ENCODE results near the gene GGTLC1. TPM values are rescaled to one million over a fixed set of nuclear protein-coding genes. Genes with fewer than 3 reads are reported as not detected.

GGTLC1 gene
- total and polyA plus RNA-seq, 2 experiments from 2014 or later = not detected

DNA sequence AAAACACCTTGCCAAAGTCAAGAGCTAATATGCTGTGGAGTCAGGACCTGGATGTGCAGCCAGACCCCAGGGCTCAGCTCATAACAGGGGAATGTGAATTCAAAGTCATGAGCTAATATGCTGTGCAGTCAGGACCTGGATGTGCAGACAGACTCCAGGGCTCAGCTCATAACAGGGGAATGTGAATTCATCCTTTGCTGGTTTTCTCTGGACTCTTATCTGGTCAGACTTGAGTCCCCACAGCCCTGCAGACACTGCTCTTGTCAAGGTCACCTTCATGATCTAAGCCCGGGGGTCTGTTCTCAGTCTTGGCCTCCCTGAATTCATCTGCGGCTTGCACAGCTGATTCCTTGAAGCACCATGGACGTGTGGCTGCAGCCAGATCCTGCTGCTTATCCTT lies 19.2 kb upstream of the GGTLC1 start:
- TF ChIP-seq JUNB (IDR thresholded peaks at IDR 0.05; ENCODE audit: unreplicated experiment) (no peak), ZNF331 (CRISPR knock-in tag; IDR thresholded peaks at IDR 0.05; ENCODE audit: low read depth) (no peak), STAT1 (IDR thresholded peaks at IDR 0.05; ENCODE audit: unreplicated experiment) (no peak), EZH2 (IDR thresholded peaks at IDR 0.05; ENCODE audit: low read depth, unreplicated experiment) (no peak), ZNF462 (CRISPR knock-in tag; IDR thresholded peaks at IDR 0.05) (no peak)
- no peaks in the 10 kb centered on the region for H3K36me3 ChIP-seq (ENCODE audit: insufficient read depth)
- DNase-seq (ENCODE audit: low spot score) (no peak), ATAC-seq (no peak)
- H3K4me3 ChIP-seq = no peak overlapping the region
- no peak overlapping the region for H3K27ac ChIP-seq (ENCODE audit: low read depth)
- H3K79me2 ChIP-seq (replicated peaks; ENCODE audit: insufficient read depth) = no peaks in the 10 kb centered on the region
- H4K20me1 ChIP-seq (replicated peaks; ENCODE audit: insufficient read depth) = no peaks in the 10 kb centered on the region
- Mint-ChIP-seq H3K4me3 (no peak overlapping the region), H3K4me1 (peaks cover 19% of the 10 kb centered on the region), H3K27me3 (ENCODE audit: insufficient read depth, low read depth, poor library complexity) (peaks cover 12% of the 10 kb centered on the region), H3K9me3 (no peaks in the 10 kb centered on the region), H3K27ac (no peak overlapping the region), H3K36me3 (ENCODE audit: low read depth) (no peaks in the 10 kb centered on the region)
- no peaks in the 10 kb centered on the region for H3K4me1 ChIP-seq (ENCODE audit: insufficient read depth)
- H3K27me3 ChIP-seq (ENCODE audit: insufficient read depth) = no peaks in the 10 kb centered on the region
- H3F3A ChIP-seq (replicated peaks; ENCODE audit: low read depth) = no peaks in the 10 kb centered on the region
- H3K4me2 ChIP-seq = no peak overlapping the region
- H2AFZ ChIP-seq = no peak overlapping the region
- H3K9me2 ChIP-seq (ENCODE audit: insufficient read depth) = peaks cover 6% of the 10 kb centered on the region; the same call in 1 of the 2 replicates

DNA sequence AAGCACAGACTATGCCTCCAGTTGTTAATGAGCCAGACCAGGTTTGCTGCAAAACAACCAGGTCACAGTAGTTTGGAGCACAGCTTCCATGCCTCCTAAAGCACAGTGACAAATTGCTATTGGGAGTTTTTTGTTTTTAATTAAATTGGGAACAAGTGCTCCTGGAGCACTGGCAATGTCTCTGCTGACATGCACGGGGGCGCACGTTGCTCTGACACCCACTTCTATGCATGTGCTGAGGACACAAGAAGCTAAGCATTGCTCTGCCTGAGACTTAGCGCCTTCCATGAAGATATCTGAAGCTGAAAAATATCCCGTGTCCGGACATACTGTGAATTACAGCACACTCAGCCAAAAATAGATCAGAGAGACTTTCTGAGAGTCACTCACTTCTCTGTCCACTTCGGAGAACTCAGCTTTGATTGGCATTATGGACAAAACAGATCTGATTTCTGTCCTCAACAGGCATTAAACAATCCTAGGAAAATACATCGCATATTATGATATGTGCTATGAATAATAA lies 18.6 kb upstream of the GGTLC1 start:
- DNase-seq (ENCODE audit: low spot score) (no peak), ATAC-seq (no peak)
- Histone ChIP-seq H3K79me2 (replicated peaks; ENCODE audit: insufficient read depth) (no peaks in the 10 kb centered on the region), H3F3A (replicated peaks; ENCODE audit: low read depth) (no peaks in the 10 kb centered on the region), H3K27me3 (ENCODE audit: insufficient read depth) (no peaks in the 10 kb centered on the region), H3K36me3 (ENCODE audit: insufficient read depth) (no peaks in the 10 kb centered on the region), H3K4me3 (no peak overlapping the region), H3K4me1 (ENCODE audit: insufficient read depth) (no peaks in the 10 kb centered on the region), H3K27ac (ENCODE audit: low read depth) (no peak overlapping the region), H3K4me2 (no peak overlapping the region), H4K20me1 (replicated peaks; ENCODE audit: insufficient read depth) (no peaks in the 10 kb centered on the region), H3K9me2 (ENCODE audit: insufficient read depth) (peaks cover 6% of the 10 kb centered on the region; the same call in 1 of the 2 replicates), H2AFZ (no peak overlapping the region)
- Mint-ChIP-seq H3K27me3 (ENCODE audit: insufficient read depth, low read depth, poor library complexity) (peaks cover 15% of the 10 kb centered on the region), H3K4me3 (no peak overlapping the region), H3K9me3 (no peaks in the 10 kb centered on the region), H3K4me1 (peaks cover 19% of the 10 kb centered on the region), H3K27ac (no peak overlapping the region), H3K36me3 (ENCODE audit: low read depth) (no peaks in the 10 kb centered on the region)
- TF ChIP-seq EZH2 (IDR thresholded peaks at IDR 0.05; ENCODE audit: low read depth, unreplicated experiment) = no peak
- TF ChIP-seq, protein P1, sequence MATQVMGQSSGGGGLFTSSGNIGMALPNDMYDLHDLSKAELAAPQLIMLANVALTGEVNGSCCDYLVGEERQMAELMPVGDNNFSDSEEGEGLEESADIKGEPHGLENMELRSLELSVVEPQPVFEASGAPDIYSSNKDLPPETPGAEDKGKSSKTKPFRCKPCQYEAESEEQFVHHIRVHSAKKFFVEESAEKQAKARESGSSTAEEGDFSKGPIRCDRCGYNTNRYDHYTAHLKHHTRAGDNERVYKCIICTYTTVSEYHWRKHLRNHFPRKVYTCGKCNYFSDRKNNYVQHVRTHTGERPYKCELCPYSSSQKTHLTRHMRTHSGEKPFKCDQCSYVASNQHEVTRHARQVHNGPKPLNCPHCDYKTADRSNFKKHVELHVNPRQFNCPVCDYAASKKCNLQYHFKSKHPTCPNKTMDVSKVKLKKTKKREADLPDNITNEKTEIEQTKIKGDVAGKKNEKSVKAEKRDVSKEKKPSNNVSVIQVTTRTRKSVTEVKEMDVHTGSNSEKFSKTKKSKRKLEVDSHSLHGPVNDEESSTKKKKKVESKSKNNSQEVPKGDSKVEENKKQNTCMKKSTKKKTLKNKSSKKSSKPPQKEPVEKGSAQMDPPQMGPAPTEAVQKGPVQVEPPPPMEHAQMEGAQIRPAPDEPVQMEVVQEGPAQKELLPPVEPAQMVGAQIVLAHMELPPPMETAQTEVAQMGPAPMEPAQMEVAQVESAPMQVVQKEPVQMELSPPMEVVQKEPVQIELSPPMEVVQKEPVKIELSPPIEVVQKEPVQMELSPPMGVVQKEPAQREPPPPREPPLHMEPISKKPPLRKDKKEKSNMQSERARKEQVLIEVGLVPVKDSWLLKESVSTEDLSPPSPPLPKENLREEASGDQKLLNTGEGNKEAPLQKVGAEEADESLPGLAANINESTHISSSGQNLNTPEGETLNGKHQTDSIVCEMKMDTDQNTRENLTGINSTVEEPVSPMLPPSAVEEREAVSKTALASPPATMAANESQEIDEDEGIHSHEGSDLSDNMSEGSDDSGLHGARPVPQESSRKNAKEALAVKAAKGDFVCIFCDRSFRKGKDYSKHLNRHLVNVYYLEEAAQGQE (IDR thresholded peaks at IDR 0.05; ENCODE audit: unreplicated experiment) = no peak
